ENCODE results near the gene NPAT. TPM values are rescaled to one million over a fixed set of nuclear protein-coding genes. Genes with fewer than 3 reads are reported as not detected.

Gene NPAT
- total RNA-seq, 1 experiment from 2014 or later: 25.0 TPM

Other genes with a start within 250 kb of the NPAT start
- gene CUL5, start 213.7 kb downstream of the NPAT start, total RNA-seq (2014; rRNA removed; shearing (Covaris generic)): 32.3 and 33.0 TPM in 2 replicates
- gene ACAT1, start 101.1 kb downstream of the NPAT start, total RNA-seq (2014; rRNA removed; shearing (Covaris generic)): 135 and 136 TPM in 2 replicates
- 66.4 and 67.1 TPM in 2 replicates for gene ATM, start 429 bp upstream of the NPAT start, total RNA-seq (2014; rRNA removed; shearing (Covaris generic))
- gene C11orf65, start 244.9 kb upstream of the NPAT start, total RNA-seq (2014; rRNA removed; shearing (Covaris generic)): 0.10 and 0.24 TPM in 2 replicates